T-helper 2 cell treated with Interferon-gamma antibody and Interleukin-4, amounts not matched to agents 5 μg/mL and 100 μg/mL, for 36 hours (primary cell): ENCODE results near the gene VASH1.
"Not testable (repeated sequence)": the region's sequence is repeated elsewhere in the genome, so short reads cannot be mapped to it uniquely, and the experiment has no call there.

ENCODE experiments used
- DNase-seq: peaks from one replicate; pipeline ENCODE4 v3.0.0; 2021; ENCODE audit warnings: low spot score
- H3K27ac Mint-ChIP-seq: one replicate; pipeline ENCODE4 v1.8.0; 2021; ENCODE audit warnings: mild to moderate bottlenecking, mixed read lengths
- H3K27me3 Mint-ChIP-seq: one replicate; pipeline ENCODE4 v1.8.0; 2021; ENCODE audit warnings: low read depth, mixed read lengths
- H3K36me3 Mint-ChIP-seq: one replicate; pipeline ENCODE4 v1.8.0; 2021; ENCODE audit warnings: low read depth, mixed read lengths
- H3K4me1 Mint-ChIP-seq: one replicate; pipeline ENCODE4 v1.8.0; 2021; ENCODE audit warnings: low read depth, mixed read lengths
- H3K4me3 Mint-ChIP-seq: one replicate; pipeline ENCODE4 v1.8.0; 2022; ENCODE audit warnings: mild to moderate bottlenecking, moderate library complexity, mixed read lengths
- H3K9me3 Mint-ChIP-seq: one replicate; pipeline ENCODE4 v1.8.0; 2021; ENCODE audit warnings: mixed read lengths

VASH1 gene

DNA sequence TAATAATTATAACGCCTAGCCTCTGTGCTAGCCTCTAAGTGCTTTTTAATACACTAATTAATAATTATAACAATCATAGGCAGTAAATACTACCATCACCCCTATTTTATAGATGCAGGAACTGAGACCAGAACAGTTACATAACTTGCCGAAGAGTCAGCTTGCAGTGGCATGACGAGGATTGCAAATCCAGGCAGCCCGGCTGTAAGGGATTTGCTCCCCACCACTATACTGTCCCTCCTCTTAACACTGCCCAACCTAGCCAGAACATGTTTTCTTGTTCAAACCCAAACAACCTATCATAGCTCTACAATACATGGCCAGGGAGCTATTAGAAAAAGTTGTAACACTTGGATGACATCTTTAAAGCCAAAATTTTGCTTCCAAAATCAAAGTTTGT, 33.9 kb upstream of the VASH1 start:
- Mint-ChIP-seq H3K36me3 (no peaks in the 10 kb centered on the region), H3K27ac (no peak overlapping the region), H3K9me3 (no peaks in the 10 kb centered on the region), H3K27me3 (peaks cover 16% of the 10 kb centered on the region), H3K4me1 (no peaks in the 10 kb centered on the region), H3K4me3 (no peak overlapping the region)
- no peak for DNase-seq

- no peak overlapping the region for H3K27ac Mint-ChIP-seq
- no peak overlapping the region for H3K4me3 Mint-ChIP-seq
- H3K27me3 Mint-ChIP-seq: peaks cover 16% of the 10 kb centered on the region
- H3K9me3 Mint-ChIP-seq: no peaks in the 10 kb centered on the region
- no peaks in the 10 kb centered on the region for H3K4me1 Mint-ChIP-seq
- no peak for DNase-seq
- no peaks in the 10 kb centered on the region for H3K36me3 Mint-ChIP-seq
These were observed 33.4 kb upstream of the VASH1 start for GRCh38 chr14:76727901-76728300.

DNA sequence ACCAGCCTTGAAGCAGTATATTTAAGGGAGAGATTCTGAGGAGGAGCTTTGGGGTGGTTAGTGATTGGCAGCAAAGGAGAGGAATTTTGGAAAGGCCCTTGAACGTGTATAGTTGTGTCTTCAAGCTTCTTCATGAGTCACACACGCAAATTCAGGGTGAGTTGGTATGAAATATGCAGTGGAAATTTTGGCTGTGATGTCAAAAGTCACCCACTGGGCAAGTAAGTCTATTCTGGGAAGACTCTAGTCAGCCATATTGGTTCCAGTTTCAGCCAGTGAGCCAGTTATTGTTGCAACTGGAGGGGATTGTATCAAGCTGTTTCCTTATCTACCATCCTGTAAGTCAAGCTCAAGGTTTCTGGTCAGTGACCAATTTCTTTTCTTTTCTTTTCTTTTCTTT, 32.0 kb upstream of the VASH1 start:
- no peaks in the 10 kb centered on the region for H3K36me3 Mint-ChIP-seq
- H3K27ac Mint-ChIP-seq: no peak overlapping the region
- no peak for DNase-seq
- H3K4me1 Mint-ChIP-seq: no peaks in the 10 kb centered on the region
- H3K4me3 Mint-ChIP-seq: no peak overlapping the region
- H3K9me3 Mint-ChIP-seq: no peaks in the 10 kb centered on the region
- peaks cover 16% of the 10 kb centered on the region for H3K27me3 Mint-ChIP-seq

- no peak overlapping the region for H3K4me3 Mint-ChIP-seq
- DNase-seq: no peak
- no peak overlapping the region for H3K27ac Mint-ChIP-seq
- no peaks in the 10 kb centered on the region for H3K9me3 Mint-ChIP-seq
- no peaks in the 10 kb centered on the region for H3K4me1 Mint-ChIP-seq
- no peaks in the 10 kb centered on the region for H3K36me3 Mint-ChIP-seq
- H3K27me3 Mint-ChIP-seq: peaks cover 13% of the 10 kb centered on the region
These were observed 31.2 kb upstream of the VASH1 start for GRCh38 chr14:76729953-76730505.

- H3K27ac Mint-ChIP-seq, H3K36me3 Mint-ChIP-seq, H3K9me3 Mint-ChIP-seq, H3K4me3 Mint-ChIP-seq, DNase-seq, H3K4me1 Mint-ChIP-seq: not testable (repeated sequence)
- peaks cover 14% of the 10 kb centered on the region for H3K27me3 Mint-ChIP-seq
These were observed 26.8 kb upstream of the VASH1 start for GRCh38 chr14:76734501-76734900.

GRCh38 chr14:76736514-76736913, 24.8 kb upstream of the VASH1 start:
- Mint-ChIP-seq H3K27me3 (peaks cover 11% of the 10 kb centered on the region), H3K4me1 (no peaks in the 10 kb centered on the region)

GRCh38 chr14:76741074-76741473, 20.2 kb upstream of the VASH1 start:
- H3K4me1 Mint-ChIP-seq: no peaks in the 10 kb centered on the region
- peaks cover 30% of the 10 kb centered on the region for H3K9me3 Mint-ChIP-seq
- no peaks in the 10 kb centered on the region for H3K36me3 Mint-ChIP-seq
- peaks cover 14% of the 10 kb centered on the region for H3K27me3 Mint-ChIP-seq
- no peak overlapping the region for H3K27ac Mint-ChIP-seq
- H3K4me3 Mint-ChIP-seq: no peak overlapping the region
- DNase-seq: no peak

More at GRCh38 chr14:76736514-76736913, 24.8 kb upstream of the VASH1 start:
- H3K27ac Mint-ChIP-seq: no peak overlapping the region
- no peaks in the 10 kb centered on the region for H3K36me3 Mint-ChIP-seq
- H3K4me3 Mint-ChIP-seq: no peak overlapping the region
- DNase-seq: no peak
- H3K9me3 Mint-ChIP-seq: peaks cover 19% of the 10 kb centered on the region

DNA sequence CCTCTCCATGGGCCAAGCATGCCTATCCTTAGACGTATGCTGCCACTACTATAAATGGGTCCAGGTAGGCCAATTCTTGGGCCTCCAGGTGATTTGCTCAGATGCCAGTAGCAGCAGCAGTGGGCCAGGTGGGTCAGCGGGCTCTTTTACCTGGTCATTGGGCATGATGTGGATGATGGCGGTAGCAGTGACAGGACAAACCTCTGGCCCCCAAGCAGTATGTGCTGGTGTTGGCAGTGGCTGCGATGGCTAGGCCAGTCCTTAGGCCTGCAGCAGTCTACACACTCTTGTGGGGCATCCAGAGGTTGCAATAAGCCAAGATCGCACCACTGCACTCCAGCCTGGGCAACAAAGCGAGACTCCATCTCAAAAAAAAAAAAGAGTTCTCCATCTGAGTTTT, 19.1 kb upstream of the VASH1 start:
- Mint-ChIP-seq H3K27me3 (peaks cover 16% of the 10 kb centered on the region), H3K36me3 (no peaks in the 10 kb centered on the region), H3K9me3 (peaks cover 30% of the 10 kb centered on the region), H3K4me3 (no peak overlapping the region), H3K27ac (no peak overlapping the region), H3K4me1 (no peaks in the 10 kb centered on the region)
- DNase-seq: no peak

GRCh38 chr14:76742966-76743365, 18.3 kb upstream of the VASH1 start:
- no peaks in the 10 kb centered on the region for H3K36me3 Mint-ChIP-seq
- no peak overlapping the region for H3K27ac Mint-ChIP-seq
- no peak overlapping the region for H3K4me3 Mint-ChIP-seq
- no peaks in the 10 kb centered on the region for H3K4me1 Mint-ChIP-seq
- peaks cover 30% of the 10 kb centered on the region for H3K9me3 Mint-ChIP-seq
- peaks cover 19% of the 10 kb centered on the region for H3K27me3 Mint-ChIP-seq
- DNase-seq: no peak

GRCh38 chr14:76752744-76753143, 8.5 kb upstream of the VASH1 start:
- Mint-ChIP-seq H3K27me3 (peaks cover 12% of the 10 kb centered on the region), H3K27ac (no peak overlapping the region), H3K9me3 (no peaks in the 10 kb centered on the region), H3K4me3 (no peak overlapping the region), H3K4me1 (no peaks in the 10 kb centered on the region), H3K36me3 (no peaks in the 10 kb centered on the region)
- DNase-seq: no peak

GRCh38 chr14:76753541-76754198, 7.6 kb upstream of the VASH1 start:
- no peaks in the 10 kb centered on the region for H3K9me3 Mint-ChIP-seq
- peaks cover 20% of the 10 kb centered on the region for H3K27me3 Mint-ChIP-seq
- no peak for DNase-seq
- H3K4me1 Mint-ChIP-seq: no peaks in the 10 kb centered on the region
- H3K36me3 Mint-ChIP-seq: no peaks in the 10 kb centered on the region
- no peak overlapping the region for H3K27ac Mint-ChIP-seq
- no peak overlapping the region for H3K4me3 Mint-ChIP-seq

DNA sequence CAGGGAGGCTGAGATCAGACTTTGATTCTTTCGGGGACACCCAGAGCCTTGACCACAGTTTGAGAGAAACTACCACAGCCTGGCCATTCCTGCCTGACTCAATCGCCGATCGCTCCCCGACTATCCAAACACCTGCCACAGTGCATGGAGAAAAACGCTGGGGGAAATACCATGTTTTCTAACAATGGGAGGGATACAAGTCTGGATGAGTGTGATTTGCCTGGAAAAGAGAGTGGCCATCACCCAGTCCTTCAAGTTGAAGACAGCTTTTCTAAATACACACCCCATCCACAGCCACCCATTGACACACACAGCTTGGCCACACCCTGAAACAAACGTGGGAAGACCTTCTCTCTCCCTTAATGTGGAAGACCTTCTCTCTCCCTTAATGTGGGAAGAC, 6.7 kb upstream of the VASH1 start:
- no peak overlapping the region for H3K27ac Mint-ChIP-seq
- DNase-seq: no peak
- no peak overlapping the region for H3K4me3 Mint-ChIP-seq
- H3K27me3 Mint-ChIP-seq: peaks cover 28% of the 10 kb centered on the region
- no peaks in the 10 kb centered on the region for H3K36me3 Mint-ChIP-seq
- no peaks in the 10 kb centered on the region for H3K4me1 Mint-ChIP-seq
- no peaks in the 10 kb centered on the region for H3K9me3 Mint-ChIP-seq

- Mint-ChIP-seq H3K4me1 (no peaks in the 10 kb centered on the region), H3K9me3 (no peaks in the 10 kb centered on the region), H3K36me3 (no peaks in the 10 kb centered on the region), H3K4me3 (no peak overlapping the region), H3K27me3 (peaks cover 40% of the 10 kb centered on the region), H3K27ac (no peak overlapping the region)
- no peak for DNase-seq
These were observed 5.5 kb upstream of the VASH1 start for GRCh38 chr14:76755610-76756370.

- peaks cover 41% of the 10 kb centered on the region for H3K27me3 Mint-ChIP-seq
- H3K4me1 Mint-ChIP-seq: peaks cover 1% of the 10 kb centered on the region
- H3K9me3 Mint-ChIP-seq: no peaks in the 10 kb centered on the region
- H3K4me3 Mint-ChIP-seq: no peak overlapping the region
- H3K27ac Mint-ChIP-seq: no peak overlapping the region
- H3K36me3 Mint-ChIP-seq: no peaks in the 10 kb centered on the region
- DNase-seq: no peak
These were observed 4.9 kb upstream of the VASH1 start for GRCh38 chr14:76756371-76756750.
